GDM1 (cell line): ENCODE results near the gene BLACAT1.
"Not testable (repeated sequence)": the region's sequence is repeated elsewhere in the genome, so short reads cannot be mapped to it uniquely, and the experiment has no call there.

Source experiments
- DNase-seq: peaks from one replicate; lab custom pipeline; 2025; lab: John Stamatoyannopoulos, UW

BLACAT1 gene

DNA sequence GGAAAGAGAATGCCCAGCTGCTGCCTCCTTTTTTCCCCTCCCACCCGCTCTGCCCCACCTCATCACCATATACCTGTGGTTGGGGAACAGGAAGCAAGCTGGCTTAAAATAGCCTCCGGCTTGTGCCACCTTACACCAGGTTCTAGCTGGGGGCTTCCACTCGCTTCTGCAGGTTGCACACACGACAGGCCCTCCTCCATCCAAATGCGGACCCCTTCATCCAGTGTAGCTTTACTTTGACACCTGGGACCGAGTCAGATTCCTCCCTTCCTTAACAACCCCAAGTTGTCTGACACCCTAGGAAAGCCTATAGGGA lies 14.6 kb downstream of the BLACAT1 start:
- DNase-seq, result no peak

DNA sequence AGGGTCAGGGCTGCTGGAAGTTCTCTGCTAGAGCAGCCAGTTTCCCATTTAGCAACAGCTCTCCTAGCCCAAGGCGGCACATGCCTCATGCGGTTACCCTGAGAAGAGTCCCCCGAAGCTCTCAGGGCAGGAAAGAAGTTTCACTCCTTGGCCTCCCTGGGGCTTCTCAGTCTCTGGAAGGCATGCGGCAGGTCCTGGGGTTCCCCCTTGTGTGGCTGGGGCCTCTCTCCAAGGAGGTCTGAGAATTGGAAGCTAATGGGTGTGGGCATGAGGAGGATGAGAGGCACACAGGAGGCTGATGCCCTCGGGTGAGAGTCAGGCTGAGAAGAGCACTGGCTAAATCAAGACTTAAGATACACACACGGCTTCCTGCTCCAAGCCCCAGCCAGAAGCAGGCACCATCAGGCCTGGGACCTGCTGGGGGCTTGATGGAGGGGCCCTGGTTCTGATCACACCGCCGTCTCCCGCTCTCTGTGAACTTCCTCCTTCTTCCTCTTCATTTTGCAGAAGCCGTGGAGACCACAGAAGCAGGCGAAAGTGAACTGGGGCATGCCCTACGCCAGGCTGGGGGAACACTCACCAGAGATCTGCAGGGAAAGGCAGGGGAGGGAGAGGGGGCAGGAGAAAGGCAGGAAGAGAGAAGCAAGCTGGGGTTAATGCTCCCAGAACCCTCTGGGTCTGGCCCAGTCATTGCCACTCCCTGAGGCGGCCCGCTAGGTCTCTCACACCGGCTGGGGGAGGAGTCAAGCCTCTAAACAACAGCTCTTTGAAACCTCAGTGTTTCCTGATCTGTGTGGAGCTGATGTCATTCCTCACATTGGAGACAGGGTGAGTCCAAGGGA lies 15.1 kb downstream of the BLACAT1 start:
- peak; percentile 64 for DNase-seq

DNA sequence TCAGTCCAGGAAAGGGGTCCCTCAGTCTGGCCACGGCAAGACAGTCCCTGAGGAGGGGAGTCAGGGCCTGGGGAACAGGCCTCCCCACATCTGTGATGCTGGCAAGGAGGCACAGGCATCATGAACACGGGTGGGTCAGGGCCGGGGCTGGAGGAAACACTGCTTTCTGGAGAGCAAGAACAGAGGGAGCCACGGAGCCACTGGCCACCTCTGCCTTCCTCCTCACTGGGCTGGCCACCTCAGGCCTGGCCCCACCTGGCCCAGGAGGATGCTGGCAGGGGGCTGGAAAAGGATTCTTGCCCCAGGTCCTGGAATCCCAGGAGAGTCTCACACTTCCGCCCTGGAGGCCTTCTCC lies 15.7 kb downstream of the BLACAT1 start:
- no peak for DNase-seq

DNA sequence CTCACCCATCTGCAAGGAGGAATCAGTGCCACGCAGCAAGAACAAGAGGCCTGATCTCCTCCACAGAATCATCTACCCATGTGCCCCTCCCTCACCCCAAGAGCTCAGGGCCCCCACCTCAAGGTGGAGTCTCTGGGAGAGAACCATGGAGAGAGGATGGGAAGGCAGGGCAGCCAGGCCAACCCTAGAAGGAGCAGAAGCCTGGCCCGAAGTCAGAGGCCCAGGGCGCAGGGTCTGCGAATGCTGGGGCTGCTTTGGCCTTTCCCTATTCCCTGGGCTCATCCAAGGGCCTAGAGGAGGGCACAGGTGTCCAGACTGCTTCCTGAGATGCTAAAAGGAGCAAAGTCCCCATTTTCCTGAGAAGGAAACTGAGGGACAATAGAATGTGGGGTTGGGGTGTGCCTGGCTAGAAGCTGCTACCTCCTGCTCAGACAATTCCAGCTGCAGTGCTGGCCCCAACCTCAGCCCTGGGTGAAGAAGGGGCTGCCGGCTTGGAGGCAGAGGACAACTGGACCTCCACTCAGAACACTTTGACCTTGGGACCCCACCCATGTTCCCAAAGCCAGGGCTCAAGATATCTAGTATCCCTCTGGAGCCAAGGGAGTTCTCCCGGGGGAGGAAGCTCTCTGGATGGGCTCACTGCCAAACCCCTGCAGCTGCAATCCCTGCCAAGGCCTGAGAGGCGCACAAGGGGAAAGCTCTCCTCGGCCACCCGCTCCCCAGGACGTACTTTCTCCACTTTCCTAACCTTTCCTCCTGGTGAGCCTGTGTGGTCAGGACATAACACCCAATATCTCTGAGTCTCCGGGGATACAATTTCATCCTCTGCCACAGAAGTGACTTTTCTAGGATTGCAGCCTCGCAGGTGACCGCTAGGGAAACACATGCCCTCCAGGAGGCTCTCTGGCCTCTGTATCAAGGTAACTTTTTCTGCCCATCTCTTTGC lies 17.4 kb downstream of the BLACAT1 start:
- DNase-seq, result no peak

DNA sequence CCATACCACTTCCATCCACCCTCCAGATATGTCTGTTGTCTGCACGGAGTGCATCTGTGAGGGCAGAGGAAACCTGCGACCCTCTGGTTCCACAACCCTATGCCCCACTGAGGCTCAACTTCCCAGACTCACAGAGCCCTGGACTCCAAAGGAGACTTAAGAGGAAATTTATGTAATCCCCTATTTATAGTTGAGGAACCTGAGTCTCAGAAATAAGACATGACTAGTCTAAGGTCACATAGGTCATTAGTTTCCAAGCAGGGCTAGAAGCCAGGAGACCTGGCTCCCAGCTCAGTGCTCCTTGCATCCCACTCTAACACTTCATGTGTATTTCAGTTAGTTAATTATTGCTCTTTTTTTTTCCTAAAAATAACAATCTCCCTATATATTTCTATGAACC lies 18.3 kb downstream of the BLACAT1 start:
- no peak for DNase-seq

GRCh38 chr1:205436776-205437410 lies 19.0 kb downstream of the BLACAT1 start:
- no peak for DNase-seq

GRCh38 chr1:205435578-205436573 lies 20.0 kb downstream of the BLACAT1 start:
- no peak for DNase-seq

GRCh38 chr1:205434738-205435137 lies 21.1 kb downstream of the BLACAT1 start:
- DNase-seq, result no peak

- not testable (repeated sequence) for DNase-seq
These were observed 23.2 kb downstream of the BLACAT1 start for GRCh38 chr1:205432692-205433091.

DNA sequence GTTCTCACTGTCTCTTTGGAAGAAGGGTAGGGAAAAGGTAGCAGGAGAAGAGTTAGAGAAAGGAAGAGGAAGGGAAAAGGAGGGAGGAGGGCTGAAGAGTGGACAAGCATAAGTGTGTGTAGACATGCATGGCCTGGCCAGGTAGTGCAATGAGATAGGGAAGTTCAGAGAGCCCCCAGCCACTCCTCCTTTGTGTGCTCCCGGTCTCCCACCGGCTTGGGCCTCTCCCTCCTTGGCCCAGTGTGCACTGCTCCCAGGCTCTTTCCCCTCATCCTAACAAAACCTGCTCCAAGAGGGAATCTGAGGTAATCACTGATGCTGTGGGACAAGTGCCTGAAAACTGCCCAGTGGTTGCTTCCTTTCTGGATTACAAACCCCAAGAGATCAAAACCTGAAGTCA lies 23.7 kb downstream of the BLACAT1 start:
- DNase-seq, result no peak

DNA sequence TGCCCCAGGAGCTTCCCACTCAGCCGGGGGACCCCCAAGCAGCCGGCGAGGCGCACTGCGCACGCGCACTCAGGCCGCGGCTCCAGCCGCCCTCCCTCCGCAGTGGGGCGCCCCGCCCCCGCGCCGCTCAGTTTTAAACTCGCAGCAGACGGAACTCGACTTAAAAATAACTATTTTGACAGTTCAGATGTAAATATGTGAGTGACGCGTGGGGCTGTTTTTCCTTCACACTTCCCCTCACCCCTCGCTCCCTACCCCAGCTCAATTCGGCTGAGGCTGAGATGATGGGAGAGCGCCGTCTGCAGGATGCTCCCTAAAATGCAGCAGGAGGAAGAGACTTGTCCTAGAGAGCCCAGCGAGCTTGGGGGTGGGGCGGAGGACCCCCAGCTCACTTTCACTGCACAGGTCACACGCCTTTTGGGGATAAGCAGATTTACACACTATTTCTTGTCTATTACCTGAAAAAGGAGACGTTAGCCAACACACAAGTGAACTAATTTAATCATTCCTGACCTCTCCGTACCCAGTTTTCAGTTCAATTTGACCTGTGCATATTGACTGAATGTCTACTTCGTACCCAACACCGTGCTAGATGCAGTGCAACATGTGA lies 25.0 kb downstream of the BLACAT1 start:
- DNase-seq, result peak; percentile 31

DNA sequence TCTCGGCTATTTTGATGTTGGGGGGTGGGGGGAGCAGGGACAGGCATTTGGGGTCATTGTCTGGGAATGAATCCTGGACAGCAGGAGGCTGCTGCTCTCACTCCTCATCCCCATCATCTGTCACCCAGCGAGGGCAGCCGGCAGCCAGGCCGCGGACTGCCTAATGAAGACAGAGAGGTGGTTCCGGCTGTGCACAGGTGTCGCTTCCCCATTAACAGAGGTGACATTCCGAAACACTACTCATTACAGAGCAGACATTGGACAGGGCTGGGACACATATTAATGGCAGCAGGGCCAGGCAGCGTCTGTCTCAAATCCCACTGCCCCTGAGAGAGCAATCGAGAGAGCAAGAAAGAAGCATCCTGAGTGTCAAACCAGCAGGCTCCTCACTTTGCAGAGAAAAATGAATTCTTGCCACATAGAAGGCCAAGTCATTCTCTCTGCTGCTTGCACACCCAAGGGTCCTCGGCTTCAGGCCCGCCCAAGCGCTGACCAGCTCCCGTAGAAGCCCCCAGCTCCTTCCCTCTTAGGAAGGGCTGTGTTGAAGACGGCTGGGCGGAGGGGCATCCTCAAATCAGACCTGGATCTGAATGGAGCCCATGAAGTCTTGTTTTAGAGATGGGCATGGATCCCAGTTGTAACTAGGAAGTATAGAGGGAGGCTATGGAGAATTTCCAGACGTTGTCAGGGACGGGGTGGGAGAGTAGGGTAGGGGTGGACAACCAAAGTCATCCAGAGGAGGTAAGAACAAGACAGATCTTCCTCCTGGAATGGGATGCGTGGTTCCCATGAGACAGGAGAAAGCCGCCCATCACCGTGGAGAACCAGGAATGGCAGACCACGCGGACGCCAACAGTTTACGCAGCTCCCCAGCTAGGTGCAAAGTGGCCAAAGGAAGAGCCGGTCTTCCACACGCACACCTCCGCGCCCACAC lies 25.8 kb downstream of the BLACAT1 start:
- DNase-seq, result no peak

- no peak for DNase-seq
These were observed 30.8 kb downstream of the BLACAT1 start for GRCh38 chr1:205424901-205425600.

GRCh38 chr1:205423814-205424399 lies 31.9 kb downstream of the BLACAT1 start:
- no peak for DNase-seq

GRCh38 chr1:205422993-205423642 lies 32.7 kb downstream of the BLACAT1 start:
- no peak for DNase-seq

DNA sequence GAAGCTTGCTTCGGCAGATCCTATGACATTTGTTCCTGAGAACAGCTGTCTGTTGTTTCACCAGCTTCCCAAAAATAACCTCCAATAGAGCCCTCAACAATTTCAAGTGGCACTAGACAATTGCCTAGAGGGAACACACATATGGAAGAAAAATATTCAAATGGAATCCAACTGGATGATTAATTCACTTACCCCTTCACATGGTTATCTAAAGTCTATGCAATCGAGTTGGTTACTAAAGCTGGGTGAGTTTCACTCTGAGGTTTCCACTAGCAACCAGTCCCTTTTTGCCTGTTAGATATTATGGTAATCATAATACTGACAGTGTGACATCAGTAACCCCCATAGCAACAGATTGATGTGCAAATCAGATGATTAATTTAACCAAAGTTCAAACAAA lies 34.0 kb downstream of the BLACAT1 start, which contains the start of gene LEMD1:
Gene LEMD1, minus strand, starts transcription at position 259 of the 400 bp plus-strand sequence. CDS start 1,520 bp downstream, outside the sequence.
- DNase-seq, result no peak

DNA sequence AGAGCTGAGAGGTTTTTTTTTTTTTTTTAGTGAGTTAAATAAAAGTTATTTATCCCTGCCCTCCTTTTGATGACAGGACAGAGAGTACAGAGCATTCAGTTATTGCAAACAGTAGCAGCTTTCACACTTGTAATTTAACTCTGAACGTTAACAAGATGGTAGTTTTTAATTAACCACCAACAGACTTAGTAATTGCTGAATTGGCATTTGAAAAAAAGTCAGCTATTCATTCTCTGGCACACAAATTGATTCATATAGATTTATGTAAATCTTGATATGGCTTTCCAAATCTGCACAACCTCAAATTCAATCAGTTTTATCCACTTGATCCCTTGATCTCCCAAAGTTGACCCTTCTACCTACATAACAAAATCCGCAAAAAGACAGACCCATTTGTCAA lies 34.9 kb downstream of the BLACAT1 start:
- no peak for DNase-seq
